BLaER1 (cell line): ENCODE results near the gene STK11IP.

Experiments
- H3K27ac ChIP-seq: shearing (Covaris generic); formaldehyde crosslinking; 2 replicates; pipeline ENCODE4 v1.8.1; 2022
- H3K27me3 ChIP-seq: shearing (Covaris generic); formaldehyde crosslinking; 2 replicates; pipeline ENCODE4 v1.8.1; 2022
- H3K36me3 ChIP-seq: shearing (Covaris generic); formaldehyde crosslinking; 2 replicates; pipeline ENCODE4 v1.8.1; 2022
- H3K4me1 ChIP-seq: shearing (Covaris generic); formaldehyde crosslinking; 2 replicates; pipeline ENCODE4 v1.8.1; 2022
- H3K4me2 ChIP-seq: shearing (Covaris generic); formaldehyde crosslinking; 2 replicates; pipeline ENCODE4 v1.8.1; 2022
- H3K4me3 ChIP-seq: shearing (Covaris generic); formaldehyde crosslinking; 2 replicates; pipeline ENCODE4 v1.8.1; 2022
- H3K9ac ChIP-seq: shearing (Covaris generic); formaldehyde crosslinking; 2 replicates; pipeline ENCODE4 v1.8.1; 2022
- H3K9me3 ChIP-seq: shearing (Covaris generic); formaldehyde crosslinking; 2 replicates; pipeline ENCODE4 v1.8.1; 2022
- H4K20me1 ChIP-seq: shearing (Covaris generic); formaldehyde crosslinking; 2 replicates; pipeline ENCODE4 v1.8.1; 2022
- Cebpa-rat ChIP-seq: shearing (Covaris generic); IDR thresholded peaks from 2 replicates; pipeline ENCODE4 v1.8.1; 2022

Gene STK11IP

GRCh38 chr2:219631904-219632759 is 34.5 kb downstream of the STK11IP start:
- Histone ChIP-seq H4K20me1 (no peaks in the 10 kb centered on the region), H3K4me2 (no peak overlapping the region), H3K36me3 (no peaks in the 10 kb centered on the region), H3K27ac (no peak overlapping the region), H3K27me3 (peaks cover 20% of the 10 kb centered on the region), H3K9me3 (no peaks in the 10 kb centered on the region), H3K4me1 (peaks cover 12% of the 10 kb centered on the region; the same call in 1 of the 2 replicates), H3K4me3 (no peak overlapping the region), H3K9ac (no peak overlapping the region)
- no peak for TF ChIP-seq Cebpa-rat

- no peaks in the 10 kb centered on the region for H3K9me3 ChIP-seq
- peaks cover 14% of the 10 kb centered on the region for H3K27me3 ChIP-seq
- H3K4me3 ChIP-seq, result no peak overlapping the region
- no peaks in the 10 kb centered on the region for H3K36me3 ChIP-seq
- no peaks in the 10 kb centered on the region for H4K20me1 ChIP-seq
- no peak for TF ChIP-seq Cebpa-rat
- H3K4me1 ChIP-seq, result peaks cover 12% of the 10 kb centered on the region; the same call in 1 of the 2 replicates
- H3K4me2 ChIP-seq, result no peak overlapping the region
- no peak overlapping the region for H3K9ac ChIP-seq
- H3K27ac ChIP-seq, result no peak overlapping the region
Observed at GRCh38 chr2:219632760-219633105, 35.1 kb downstream of the STK11IP start.

GRCh38 chr2:219633276-219634065 is 35.8 kb downstream of the STK11IP start:
- H3K4me1 ChIP-seq, result peaks cover 15% of the 10 kb centered on the region
- no peak overlapping the region for H3K9ac ChIP-seq
- peaks cover 7% of the 10 kb centered on the region for H3K27me3 ChIP-seq
- TF ChIP-seq Cebpa-rat, result no peak
- H3K27ac ChIP-seq, result no peak overlapping the region
- no peaks in the 10 kb centered on the region for H4K20me1 ChIP-seq
- H3K4me2 ChIP-seq, result no peak overlapping the region
- no peaks in the 10 kb centered on the region for H3K9me3 ChIP-seq
- no peaks in the 10 kb centered on the region for H3K36me3 ChIP-seq
- no peak overlapping the region for H3K4me3 ChIP-seq

DNA sequence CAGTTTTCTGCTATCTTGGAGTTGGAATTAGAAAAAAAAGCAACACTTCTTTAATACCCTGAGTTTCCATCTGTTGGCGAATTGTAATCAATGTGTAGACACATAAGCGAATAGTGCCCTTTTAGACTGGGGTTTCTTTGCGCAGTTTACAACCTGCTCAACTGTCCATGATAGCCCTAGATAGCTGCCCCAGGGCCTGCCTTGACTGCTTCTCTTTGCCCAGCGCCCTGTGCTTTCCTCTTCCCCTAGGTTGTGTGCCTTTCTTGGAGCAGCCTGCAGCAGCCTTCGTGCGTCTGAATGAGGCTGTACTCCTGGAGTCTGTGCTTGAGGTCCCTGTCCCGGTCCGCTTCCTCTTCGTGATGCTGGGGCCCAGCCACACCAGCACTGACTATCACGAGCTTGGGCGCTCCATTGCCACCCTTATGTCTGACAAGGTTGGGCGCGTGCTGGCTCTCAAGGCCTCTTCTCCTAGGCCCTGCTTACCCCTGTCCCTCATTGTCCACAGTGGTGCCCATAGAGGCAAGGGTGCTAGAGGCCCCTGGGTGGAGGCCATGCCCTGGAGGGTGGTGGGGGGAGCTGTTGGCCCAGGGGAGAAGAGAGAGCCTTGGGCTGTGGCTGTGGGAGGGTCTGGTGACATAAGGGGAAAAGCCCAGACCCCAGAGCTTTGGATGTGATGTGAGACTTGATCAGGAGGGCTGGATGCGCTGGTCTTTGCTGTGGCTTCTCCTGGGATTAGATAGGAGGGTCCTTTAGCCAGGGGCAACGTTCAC is 36.7 kb downstream of the STK11IP start:
- H4K20me1 ChIP-seq, result no peaks in the 10 kb centered on the region
- H3K9me3 ChIP-seq, result no peaks in the 10 kb centered on the region
- H3K27me3 ChIP-seq, result no peaks in the 10 kb centered on the region
- H3K4me3 ChIP-seq, result no peak overlapping the region
- H3K9ac ChIP-seq, result no peak overlapping the region
- H3K27ac ChIP-seq, result no peak overlapping the region
- no peak overlapping the region for H3K4me2 ChIP-seq
- H3K36me3 ChIP-seq, result no peaks in the 10 kb centered on the region
- no peak for TF ChIP-seq Cebpa-rat
- H3K4me1 ChIP-seq, result peaks cover 15% of the 10 kb centered on the region

DNA sequence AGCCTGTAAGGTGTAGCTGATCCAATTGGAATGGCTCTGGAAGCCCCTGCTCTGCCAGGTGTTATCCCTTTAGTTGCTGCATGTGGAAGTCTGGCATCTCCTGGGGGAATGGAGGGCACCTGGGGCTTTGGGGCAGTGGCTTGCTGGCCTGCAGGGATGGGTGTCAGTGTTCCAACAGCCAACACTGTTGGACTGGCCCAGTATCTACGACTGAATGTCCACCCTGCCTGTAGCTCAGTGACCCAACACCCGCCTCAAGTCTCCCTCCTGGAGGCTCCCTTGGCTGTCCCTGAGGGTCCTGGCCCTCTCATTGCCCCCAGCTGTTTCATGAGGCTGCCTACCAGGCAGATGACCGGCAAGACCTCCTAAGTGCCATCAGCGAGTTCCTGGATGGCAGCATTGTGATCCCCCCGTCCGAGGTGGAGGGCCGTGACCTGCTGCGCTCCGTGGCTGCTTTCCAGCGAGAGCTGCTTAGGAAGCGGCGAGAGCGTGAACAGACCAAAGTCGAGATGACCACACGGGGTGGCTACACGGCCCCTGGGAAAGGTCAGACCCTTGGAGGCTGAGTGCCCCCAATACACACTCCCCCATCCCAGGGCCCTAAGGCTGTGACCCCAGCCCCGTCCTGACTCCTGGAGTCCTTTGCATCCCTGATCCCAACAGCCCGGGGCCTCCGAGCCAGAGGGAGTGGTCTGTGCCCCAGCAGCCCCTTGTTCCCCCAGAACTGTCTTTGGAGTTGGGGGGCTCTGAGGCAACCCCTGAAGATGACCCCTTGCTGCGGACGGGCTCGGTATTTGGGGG is 37.5 kb downstream of the STK11IP start:
- Histone ChIP-seq H4K20me1 (no peaks in the 10 kb centered on the region), H3K36me3 (no peaks in the 10 kb centered on the region), H3K4me2 (no peak overlapping the region), H3K9ac (no peak overlapping the region), H3K9me3 (no peaks in the 10 kb centered on the region), H3K27me3 (no peaks in the 10 kb centered on the region), H3K4me3 (no peak overlapping the region), H3K27ac (no peak overlapping the region), H3K4me1 (peaks cover 21% of the 10 kb centered on the region)
- TF ChIP-seq Cebpa-rat, result no peak

DNA sequence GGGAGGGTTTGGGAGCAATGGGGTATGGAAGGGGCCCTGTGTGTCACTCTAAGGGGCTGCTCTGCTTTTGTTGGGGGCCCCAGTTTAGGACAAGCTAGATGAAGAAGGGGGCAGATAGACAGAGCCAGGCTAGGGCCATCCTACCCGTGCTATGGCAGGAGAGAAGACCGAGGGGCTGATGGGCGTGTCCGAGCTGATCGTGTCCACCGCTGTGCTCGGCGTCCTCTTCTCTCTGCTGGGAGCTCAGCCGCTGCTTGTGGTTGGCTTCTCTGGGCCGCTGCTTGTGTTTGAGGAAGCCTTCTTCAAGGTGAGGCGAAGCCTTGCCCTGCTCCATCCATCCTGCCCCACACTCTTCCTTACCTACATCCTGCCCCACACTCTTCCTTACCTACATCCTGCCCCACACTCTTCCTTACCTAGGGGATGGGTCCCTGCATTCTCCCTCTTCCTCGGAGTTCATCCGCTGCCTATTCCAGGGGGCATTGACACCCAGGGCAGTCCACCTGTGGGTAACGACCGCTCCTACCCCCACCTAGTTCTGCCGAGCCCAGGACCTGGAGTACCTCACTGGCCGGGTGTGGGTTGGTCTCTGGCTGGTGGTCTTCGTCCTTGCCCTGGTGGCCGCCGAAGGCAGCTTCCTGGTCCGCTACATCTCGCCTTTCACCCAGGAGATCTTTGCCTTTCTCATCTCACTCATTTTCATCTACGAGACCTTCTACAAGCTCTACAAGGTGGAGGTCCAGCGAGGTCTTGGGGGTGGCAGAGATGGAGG is 38.7 kb downstream of the STK11IP start:
- TF ChIP-seq Cebpa-rat, result no peak
- Histone ChIP-seq H3K4me3 (no peak overlapping the region), H3K9me3 (no peaks in the 10 kb centered on the region), H3K27me3 (no peaks in the 10 kb centered on the region), H3K4me1 (peaks cover 21% of the 10 kb centered on the region), H3K27ac (no peak overlapping the region), H3K4me2 (no peak overlapping the region), H4K20me1 (no peaks in the 10 kb centered on the region), H3K9ac (no peak overlapping the region), H3K36me3 (no peaks in the 10 kb centered on the region)

DNA sequence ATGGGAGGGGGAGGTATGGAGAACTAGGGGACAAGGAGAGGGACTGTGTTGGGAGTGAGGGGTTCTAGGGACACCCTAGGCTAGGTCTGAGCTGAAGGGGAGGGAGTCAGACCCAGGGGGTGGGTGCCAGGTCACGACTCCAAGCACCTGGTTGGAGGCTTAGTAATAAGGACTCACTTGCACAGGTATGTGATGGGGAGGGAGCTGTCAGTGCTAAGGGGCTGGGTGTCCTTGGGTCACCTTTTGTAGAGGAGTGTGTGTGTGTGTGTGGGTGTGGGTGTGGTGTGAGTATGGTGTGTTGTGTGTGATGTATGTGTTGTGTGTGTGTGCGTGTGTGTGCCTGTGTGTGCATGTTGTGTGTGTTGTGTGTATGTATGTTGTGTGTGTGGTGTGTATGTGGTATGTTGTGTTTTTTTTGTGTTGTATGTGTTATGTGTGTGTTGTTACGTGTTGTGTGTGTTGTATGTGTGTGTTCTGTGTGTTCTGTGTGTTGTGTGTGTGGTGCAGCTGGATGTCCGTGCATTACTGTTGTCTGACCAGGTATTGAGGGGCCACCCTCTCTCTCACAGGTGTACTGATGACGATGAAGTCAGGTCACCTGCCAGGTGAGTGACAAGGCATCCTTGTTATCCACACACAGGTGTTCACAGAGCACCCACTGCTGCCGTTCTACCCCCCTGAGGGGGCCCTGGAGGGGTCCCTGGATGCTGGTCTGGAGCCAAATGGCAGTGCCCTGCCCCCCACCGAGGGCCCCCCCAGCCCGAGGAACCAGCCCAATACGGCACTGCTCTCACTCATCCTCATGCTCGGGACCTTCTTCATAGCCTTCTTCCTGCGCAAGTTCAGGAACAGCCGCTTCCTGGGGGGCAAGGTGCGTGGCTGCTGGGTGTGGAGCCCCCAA is 39.5 kb downstream of the STK11IP start:
- Histone ChIP-seq H4K20me1 (no peaks in the 10 kb centered on the region), H3K4me3 (no peak overlapping the region), H3K36me3 (no peaks in the 10 kb centered on the region), H3K9ac (no peak overlapping the region), H3K27ac (no peak overlapping the region), H3K4me1 (peaks cover 27% of the 10 kb centered on the region), H3K4me2 (no peak overlapping the region), H3K27me3 (no peaks in the 10 kb centered on the region), H3K9me3 (no peaks in the 10 kb centered on the region)
- no peak for TF ChIP-seq Cebpa-rat

- Histone ChIP-seq H3K9me3 (no peaks in the 10 kb centered on the region), H3K9ac (no peak overlapping the region), H3K4me3 (no peak overlapping the region), H3K36me3 (no peaks in the 10 kb centered on the region), H3K4me1 (peaks cover 32% of the 10 kb centered on the region), H3K27me3 (no peaks in the 10 kb centered on the region), H4K20me1 (no peaks in the 10 kb centered on the region), H3K4me2 (no peak overlapping the region), H3K27ac (no peak overlapping the region)
- no peak for TF ChIP-seq Cebpa-rat
Observed at GRCh38 chr2:219637842-219638185, 40.2 kb downstream of the STK11IP start.
